Measurements from ENCODE around the gene KLHL35.

KLHL35 gene

GRCh38 chr11:75408957-75409219 lies 24.1 kb downstream of the KLHL35 start:
- TF ChIP-seq, protein P1, sequence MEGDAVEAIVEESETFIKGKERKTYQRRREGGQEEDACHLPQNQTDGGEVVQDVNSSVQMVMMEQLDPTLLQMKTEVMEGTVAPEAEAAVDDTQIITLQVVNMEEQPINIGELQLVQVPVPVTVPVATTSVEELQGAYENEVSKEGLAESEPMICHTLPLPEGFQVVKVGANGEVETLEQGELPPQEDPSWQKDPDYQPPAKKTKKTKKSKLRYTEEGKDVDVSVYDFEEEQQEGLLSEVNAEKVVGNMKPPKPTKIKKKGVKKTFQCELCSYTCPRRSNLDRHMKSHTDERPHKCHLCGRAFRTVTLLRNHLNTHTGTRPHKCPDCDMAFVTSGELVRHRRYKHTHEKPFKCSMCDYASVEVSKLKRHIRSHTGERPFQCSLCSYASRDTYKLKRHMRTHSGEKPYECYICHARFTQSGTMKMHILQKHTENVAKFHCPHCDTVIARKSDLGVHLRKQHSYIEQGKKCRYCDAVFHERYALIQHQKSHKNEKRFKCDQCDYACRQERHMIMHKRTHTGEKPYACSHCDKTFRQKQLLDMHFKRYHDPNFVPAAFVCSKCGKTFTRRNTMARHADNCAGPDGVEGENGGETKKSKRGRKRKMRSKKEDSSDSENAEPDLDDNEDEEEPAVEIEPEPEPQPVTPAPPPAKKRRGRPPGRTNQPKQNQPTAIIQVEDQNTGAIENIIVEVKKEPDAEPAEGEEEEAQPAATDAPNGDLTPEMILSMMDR (IDR thresholded peaks at IDR 0.05; ENCODE audit: insufficient read depth, low read depth, low read length, missing control alignments), result no peak
- DNase-seq (ENCODE audit: low read depth), result no peak
- no peak overlapping the region for H3K4me3 ChIP-seq (ENCODE audit: low read length)

DNA sequence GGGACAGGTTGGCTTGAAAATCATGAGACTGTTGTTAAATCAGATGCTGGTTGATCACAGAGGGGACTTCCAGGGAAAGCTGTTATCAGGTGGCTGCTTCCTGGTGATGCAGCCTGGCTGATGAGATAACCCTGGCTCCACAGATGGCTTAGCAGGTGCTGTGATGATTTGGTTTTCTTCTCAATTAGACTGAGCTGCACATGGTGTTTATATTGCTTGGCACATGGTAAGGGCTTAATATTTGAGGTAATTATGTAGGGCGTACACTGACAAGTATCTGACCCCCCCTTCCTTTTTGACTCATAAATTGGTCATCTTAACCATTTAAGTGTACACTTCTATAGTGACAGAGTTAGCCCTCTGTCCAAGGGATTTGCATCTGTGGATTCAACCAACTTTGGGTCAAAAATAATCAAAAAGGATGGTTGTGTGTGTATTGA lies 26.6 kb downstream of the KLHL35 start:
- TF ChIP-seq, protein P1 (IDR thresholded peaks at IDR 0.05; ENCODE audit: insufficient read depth, low read depth, low read length, missing control alignments), result no peak
- H3K4me3 ChIP-seq (ENCODE audit: low read length), result no peak overlapping the region
- peak; percentile 44 for DNase-seq (ENCODE audit: low read depth)

GRCh38 chr11:75403983-75404658 lies 28.9 kb downstream of the KLHL35 start:
- TF ChIP-seq, protein P1 (IDR thresholded peaks at IDR 0.05; ENCODE audit: insufficient read depth, low read depth, low read length, missing control alignments), result no peak
- no peak overlapping the region for H3K4me3 ChIP-seq (ENCODE audit: low read length)
- DNase-seq (ENCODE audit: low read depth), result no peak

- DNase-seq (ENCODE audit: low read depth), result no peak
- TF ChIP-seq, protein P1 (IDR thresholded peaks at IDR 0.05; ENCODE audit: insufficient read depth, low read depth, low read length, missing control alignments), result no peak
- H3K4me3 ChIP-seq (ENCODE audit: low read length), result no peak overlapping the region
Measured at GRCh38 chr11:75403037-75403436, 30.0 kb downstream of the KLHL35 start.

DNA sequence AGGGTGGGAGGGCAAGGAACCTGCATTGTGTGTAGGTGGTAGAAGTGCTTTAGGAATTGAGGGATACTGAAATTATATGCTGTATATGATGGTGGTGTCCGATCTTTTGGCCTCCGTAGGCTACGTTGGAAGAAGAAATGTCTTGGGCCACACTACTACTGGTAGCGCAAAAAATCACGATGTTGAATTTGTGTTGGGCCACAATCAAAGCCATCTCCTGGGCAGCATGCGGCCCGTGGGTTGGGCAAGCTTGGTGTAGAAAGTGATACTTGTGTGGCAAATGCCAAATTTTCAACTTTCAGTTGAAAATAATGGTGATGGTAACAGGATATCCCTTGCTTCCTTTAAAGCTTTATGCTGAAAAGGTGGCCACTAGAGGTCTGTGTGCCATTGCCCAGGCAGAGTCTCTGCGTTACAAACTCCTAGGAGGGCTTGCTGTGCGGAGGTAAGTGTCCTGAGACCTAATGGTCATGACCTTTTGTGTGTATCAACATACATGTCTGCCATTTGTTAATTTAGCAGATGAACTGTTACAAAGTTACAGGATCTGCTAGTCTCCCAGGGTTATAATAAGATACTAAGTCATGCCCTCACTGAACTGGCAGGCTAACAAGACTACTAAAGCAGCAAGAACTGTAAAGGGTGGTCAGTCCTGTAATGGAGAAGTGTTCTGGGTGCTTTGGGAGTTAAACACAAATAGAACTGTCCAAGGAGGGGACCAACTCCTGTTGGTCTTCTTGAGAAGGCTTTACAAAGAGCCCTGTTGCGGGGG lies 30.8 kb downstream of the KLHL35 start:
- H3K4me3 ChIP-seq (ENCODE audit: low read length), result peak overlapping the region; percentile 95
- DNase-seq (ENCODE audit: low read depth), result no peak
- TF ChIP-seq, protein P1 (IDR thresholded peaks at IDR 0.05; ENCODE audit: insufficient read depth, low read depth, low read length, missing control alignments), result no peak

DNA sequence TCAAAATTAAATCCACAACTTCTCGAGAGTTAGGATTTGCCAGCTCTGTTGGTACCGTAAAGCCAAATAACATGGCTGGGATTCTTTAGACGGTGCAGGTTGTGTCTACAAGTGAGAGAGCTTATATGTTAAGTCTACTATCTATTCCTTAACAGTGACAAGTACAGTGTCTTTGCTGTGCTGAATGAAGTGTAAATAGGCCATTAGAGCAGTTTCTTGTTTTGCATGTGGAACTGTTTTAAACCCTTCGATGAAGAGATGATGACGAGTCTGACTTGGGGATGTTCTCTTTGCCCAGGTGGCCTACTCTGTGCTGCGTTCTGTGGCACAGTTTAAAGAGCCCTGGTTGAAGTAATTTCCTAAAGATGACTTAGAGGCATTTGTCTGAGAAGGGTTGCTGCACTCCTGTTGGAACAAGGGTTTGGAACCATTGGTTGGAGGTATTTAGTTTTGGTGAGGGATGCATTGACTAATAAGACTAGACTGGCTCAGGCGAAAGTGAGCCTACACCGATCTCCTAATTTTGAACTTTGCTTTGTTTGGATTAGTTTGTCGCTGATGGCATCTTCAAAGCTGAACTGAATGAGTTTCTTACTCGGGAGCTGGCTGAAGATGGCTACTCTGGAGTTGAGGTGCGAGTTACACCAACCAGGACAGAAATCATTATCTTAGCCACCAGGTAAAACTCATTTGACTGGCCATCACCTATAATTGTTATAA lies 32.7 kb downstream of the KLHL35 start:
- H3K4me3 ChIP-seq (ENCODE audit: low read length), result peak overlapping the region; percentile 95
- DNase-seq (ENCODE audit: low read depth), result peak; percentile 24
- TF ChIP-seq, protein P1 (IDR thresholded peaks at IDR 0.05; ENCODE audit: insufficient read depth, low read depth, low read length, missing control alignments), result no peak

Measured in epithelial cell of esophagus (primary cell).